GM12878 (cell line): ENCODE data around the gene TLCD3B. TPM values are rescaled to one million over a fixed set of nuclear protein-coding genes. Genes with fewer than 3 reads are reported as not detected.

Source experiments
- ATAC-seq: fragments of 200-7000 bp; cut with Tn5 transposase; 3 replicates; pipeline ENCODE4 v1.9.1; 2020; ENCODE audit warnings: mild to moderate bottlenecking, moderate library complexity
- BruUV-seq: library from RNA; stranded (reverse); fragments of 400-500 nt; replicated peaks from 2 replicates; lab custom pipeline; 2021; lab: Mats Ljungman, UMichigan
- CTCF ChIA-PET: fragments of 300-600 bp; sonication (Branson Sonifier 250); formaldehyde crosslinking; extraction: SDS; loops from one replicate; lab custom pipeline; 2021; ENCODE audit warnings: inconsistent platforms; lab: Yijun Ruan, JAX
- POLR2A ChIA-PET: fragments of 350-600 bp; formaldehyde crosslinking; extraction: SDS; loops from one replicate; lab custom pipeline; 2021; ENCODE audit warnings: inconsistent platforms; lab: Charles Lee
- RAD21 ChIA-PET: fragments of 300-600 bp; sonication (Branson Sonifier 250); formaldehyde crosslinking; loops from one replicate; lab custom pipeline; 2023; ENCODE audit warnings: antibody characterized with exemption; ENCODE audit not compliant: unreplicated experiment; lab: Charles Lee
- SMC1A ChIA-PET: fragments of 300-600 bp; sonication (Branson Sonifier 250); formaldehyde crosslinking; loops from one replicate; lab custom pipeline; 2023; ENCODE audit not compliant: unreplicated experiment, uncharacterized antibody; lab: Charles Lee
- DNase-seq: peaks from one replicate; pipeline ENCODE4 v3.0.0-alpha.2; 2011; ENCODE audit warnings: low read depth, low spot score
- FAIRE-seq: peaks from 3 replicates; lab custom pipeline; 2011; peaks lifted over from hg19 to GRCh38; lab: Jason Lieb, UNC
- H2AFZ ChIP-seq: 2 replicates; pipeline ENCODE4 v1.6.0; 2011; ENCODE audit warnings: low read depth, low read length, control low read depth; ENCODE audit not compliant: control insufficient read depth
- H3K27ac ChIP-seq: 2 replicates; pipeline ENCODE4 v1.5.1; 2011; ENCODE audit warnings: control low read depth; ENCODE audit not compliant: control insufficient read depth, insufficient read depth
- H3K27me3 ChIP-seq, 2 experiments: replicated peaks in 1 of 2; 2 replicates each; pipeline versions ENCODE4 v1.6.0 to v1.6.1; 2011; ENCODE audit warnings: low read length in 1 of 2; ENCODE audit not compliant: control insufficient read depth in 2 of 2, insufficient read depth in 2 of 2
- H3K36me3 ChIP-seq, 2 experiments: 2 replicates each; pipeline ENCODE4 v1.5.1; 2011; ENCODE audit warnings: low read length in 1 of 2; ENCODE audit not compliant: control insufficient read depth in 2 of 2, insufficient read depth in 2 of 2
- H3K4me1 ChIP-seq: 2 replicates; pipeline ENCODE4 v1.6.1; 2011; ENCODE audit warnings: mild to moderate bottlenecking, low read length, moderate library complexity, mixed read lengths; ENCODE audit not compliant: control insufficient read depth, insufficient read depth
- H3K4me2 ChIP-seq: 2 replicates; pipeline ENCODE4 v1.6.0; 2011; ENCODE audit warnings: control low read depth; ENCODE audit not compliant: control insufficient read depth, insufficient read depth
- H3K4me3 ChIP-seq: fragments of 200-600 bp; sonication (generic); 2 replicates; pipeline ENCODE4 v1.5.1; 2016
- H3K79me2 ChIP-seq: 2 replicates; pipeline ENCODE4 v1.6.0; 2011; ENCODE audit warnings: low read length; ENCODE audit not compliant: control insufficient read depth, insufficient read depth
- H3K9ac ChIP-seq: 2 replicates; pipeline ENCODE4 v1.8.0; 2011; ENCODE audit warnings: low read length, control low read depth, mixed read lengths; ENCODE audit not compliant: control insufficient read depth, insufficient read depth
- H3K9me3 ChIP-seq: replicated peaks from 3 replicates; pipeline ENCODE4 v1.5.1; 2011; ENCODE audit warnings: mild to moderate bottlenecking, low read length; ENCODE audit not compliant: control insufficient read depth, insufficient read depth
- H4K20me1 ChIP-seq: 2 replicates; pipeline ENCODE4 v1.6.0; 2011; ENCODE audit not compliant: control insufficient read depth, insufficient read depth
- BMI1 ChIP-seq: fragments of 450-650 bp; IDR thresholded peaks from 2 replicates; pipeline ENCODE4 v1.6.1; 2016; ENCODE audit warnings: mild to moderate bottlenecking, moderate library complexity, borderline replicate concordance
- MEF2A ChIP-seq: IDR thresholded peaks from 2 replicates; pipeline ENCODE4 v1.6.1; 2011; ENCODE audit warnings: low read depth, mild to moderate bottlenecking, low read length, moderate library complexity; ENCODE audit not compliant: insufficient read depth
- MEF2B ChIP-seq: fragments of 450-650 bp; IDR thresholded peaks from 2 replicates; pipeline ENCODE4 v1.6.1; 2018; ENCODE audit warnings: mild to moderate bottlenecking, moderate library complexity; ENCODE audit not compliant: partially characterized antibody, poor library complexity, severe bottlenecking
- NR2F1 ChIP-seq: fragments of 450-650 bp; conservative IDR thresholded peaks from 2 replicates; pipeline ENCODE4 v1.6.1; 2017; ENCODE audit warnings: mild to moderate bottlenecking
- PRDM15 ChIP-seq: fragments of 450-650 bp; formaldehyde crosslinking; IDR thresholded peaks from 2 replicates; pipeline ENCODE4 v1.4.0; 2020; ENCODE audit warnings: mild to moderate bottlenecking, moderate library complexity
- RAD21 ChIP-seq: IDR thresholded peaks from 2 replicates; pipeline ENCODE4 v1.6.1; 2011; ENCODE audit warnings: mild to moderate bottlenecking, low read depth, low read length, moderate library complexity; ENCODE audit not compliant: insufficient read depth
- ZNF274 ChIP-seq: IDR thresholded peaks from one replicate; pipeline ENCODE4 v1.8.0; 2011; ENCODE audit not compliant: insufficient read length, insufficient read depth
- WGBS: methylation state at CpG from one replicate; pipeline ENCODE4 v1.1.6; 2016; ENCODE audit warnings: low lambda C conversion rate; ENCODE audit not compliant: insufficient replicate concordance, insufficient coverage; ENCODE audit errors: missing lambda C conversion rate; 5-methylcytosine and 5-hydroxymethylcytosine counted together
- in situ Hi-C: fragments of 300-500 bp; cut with MboI; formaldehyde crosslinking; loops from 9 replicates; pipeline ENCODE4 v1.14.3; 2018; ENCODE audit warnings: mixed read lengths
- intact Hi-C: fragments of 100-400 bp; cut with micrococcal nuclease; formaldehyde crosslinking; loops from one replicate; pipeline ENCODE4 v1.14.2; 2022; ENCODE audit not compliant: unreplicated experiment
- polyA plus RNA-seq, 11 experiments: library from polyadenylated mRNA; depleted of rRNA in 4 of 11; unstranded in 6 of 11; stranded (reverse) in 5 of 11; fragments of >200 nt; fragmentation: Nextera tagmentation in 4 of 11; fragmentation: Illumina TruSeq in 1 of 11; extraction: Ambion mirVana in 4 of 11; extraction: Trizol in 1 of 11; gene quantifications; 1 replicate in 1 of 11; 2 replicates in 10 of 11; pipeline versions ENCODE4 v1.2.1 to v1.2.3, GENCODE V29; 2011 to 2016; ENCODE audit warnings: inconsistent platforms in 2 of 11, missing spikeins in 2 of 11, low read depth in 1 of 11
- total RNA-seq, 4 experiments: library from RNA; depleted of rRNA in 3 of 4; stranded (reverse); fragments of >200 nt in 3 of 4; fragmentation: Illumina TruSeq in 1 of 4; extraction: Trizol in 1 of 4; gene quantifications; 2 replicates each; pipeline versions ENCODE4 v1.2.1 to v1.2.3, GENCODE V29; 2013 to 2021
- TF ChIP-seq, protein P1 (sequence below): fragments of 450-650 bp; IDR thresholded peaks from 2 replicates; pipeline ENCODE4 v1.6.1; 2017; ENCODE audit warnings: mild to moderate bottlenecking, moderate library complexity

TLCD3B gene
- total and polyA plus RNA-seq, 10 of the 15 experiments (the other 5 are each of a cell fraction or from before 2014, with no cell fraction given) = 0.05 to 0.51 (median 0.18) TPM; not detected in 4

GRCh38 chr16:29991571-29991904 lies 39.5 kb downstream of the TLCD3B start:
- H2AFZ ChIP-seq = no peak overlapping the region
- ATAC-seq (no peak), FAIRE-seq (no peak), DNase-seq (no peak)
- no peaks in the 10 kb centered on the region for H3K9me3 ChIP-seq
- BruUV-seq = no TSS peak
- in situ Hi-C loops (no loop called here), intact Hi-C loops (no loop called here)
- H3K4me1 ChIP-seq = peaks cover 6% of the 10 kb centered on the region; the same call in 1 of the 2 replicates
- no peaks in the 10 kb centered on the region for H4K20me1 ChIP-seq
- peaks cover 13% of the 10 kb centered on the region for H3K79me2 ChIP-seq
- H3K36me3 ChIP-seq = peaks cover 7 to 29% of the 10 kb centered on the region in 2 experiments; a peak in 3 of 4 replicates
- H3K27me3 ChIP-seq = no peaks in the 10 kb centered on the region
- RAD21 ChIA-PET = no interaction called here
- H3K4me2 ChIP-seq = no peak overlapping the region
- WGBS = 79% methylated on average over 5 of the region's 5 CpGs
- CTCF ChIA-PET = interaction anchor here (1.7 kb wide), 1 partner anchor 16 kb away, joined by 4 read pairs; no protein-coding TSS in a partner anchor
- no peak overlapping the region for H3K27ac ChIP-seq
- SMC1A ChIA-PET = no interaction called here
- POLR2A ChIA-PET = interaction anchor here (1.1 kb wide), 1 partner anchor 16 kb away, joined by 3 read pairs; no protein-coding TSS in a partner anchor
- H3K9ac ChIP-seq = no peak overlapping the region
- TF ChIP-seq RAD21 = no peak
- no peak for TF ChIP-seq BMI1
- no peak for TF ChIP-seq PRDM15 (CRISPR knock-in tag)
- no peak for TF ChIP-seq MEF2B
- TF ChIP-seq ZNF274 = no peak
- TF ChIP-seq, protein P1, sequence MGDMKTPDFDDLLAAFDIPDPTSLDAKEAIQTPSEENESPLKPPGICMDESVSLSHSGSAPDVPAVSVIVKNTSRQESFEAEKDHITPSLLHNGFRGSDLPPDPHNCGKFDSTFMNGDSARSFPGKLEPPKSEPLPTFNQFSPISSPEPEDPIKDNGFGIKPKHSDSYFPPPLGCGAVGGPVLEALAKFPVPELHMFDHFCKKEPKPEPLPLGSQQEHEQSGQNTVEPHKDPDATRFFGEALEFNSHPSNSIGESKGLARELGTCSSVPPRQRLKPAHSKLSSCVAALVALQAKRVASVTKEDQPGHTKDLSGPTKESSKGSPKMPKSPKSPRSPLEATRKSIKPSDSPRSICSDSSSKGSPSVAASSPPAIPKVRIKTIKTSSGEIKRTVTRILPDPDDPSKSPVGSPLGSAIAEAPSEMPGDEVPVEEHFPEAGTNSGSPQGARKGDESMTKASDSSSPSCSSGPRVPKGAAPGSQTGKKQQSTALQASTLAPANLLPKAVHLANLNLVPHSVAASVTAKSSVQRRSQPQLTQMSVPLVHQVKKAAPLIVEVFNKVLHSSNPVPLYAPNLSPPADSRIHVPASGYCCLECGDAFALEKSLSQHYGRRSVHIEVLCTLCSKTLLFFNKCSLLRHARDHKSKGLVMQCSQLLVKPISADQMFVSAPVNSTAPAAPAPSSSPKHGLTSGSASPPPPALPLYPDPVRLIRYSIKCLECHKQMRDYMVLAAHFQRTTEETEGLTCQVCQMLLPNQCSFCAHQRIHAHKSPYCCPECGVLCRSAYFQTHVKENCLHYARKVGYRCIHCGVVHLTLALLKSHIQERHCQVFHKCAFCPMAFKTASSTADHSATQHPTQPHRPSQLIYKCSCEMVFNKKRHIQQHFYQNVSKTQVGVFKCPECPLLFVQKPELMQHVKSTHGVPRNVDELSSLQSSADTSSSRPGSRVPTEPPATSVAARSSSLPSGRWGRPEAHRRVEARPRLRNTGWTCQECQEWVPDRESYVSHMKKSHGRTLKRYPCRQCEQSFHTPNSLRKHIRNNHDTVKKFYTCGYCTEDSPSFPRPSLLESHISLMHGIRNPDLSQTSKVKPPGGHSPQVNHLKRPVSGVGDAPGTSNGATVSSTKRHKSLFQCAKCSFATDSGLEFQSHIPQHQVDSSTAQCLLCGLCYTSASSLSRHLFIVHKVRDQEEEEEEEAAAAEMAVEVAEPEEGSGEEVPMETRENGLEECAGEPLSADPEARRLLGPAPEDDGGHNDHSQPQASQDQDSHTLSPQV = no peak
- TF ChIP-seq MEF2A = no peak
- no peak for TF ChIP-seq NR2F1
- no peak overlapping the region for H3K4me3 ChIP-seq
